OCI-LY3 (cell line): Measurements from ENCODE around the gene GREM2.
A peak's percentile ranks its signal among the peaks of the same experiment; 100 is the strongest.

ENCODE experiments used
- H2AFZ ChIP-seq: fragments of 200-600, 300-600 bp; shearing (Covaris generic); 2 replicates; pipeline ENCODE4 v1.6.0; 2014; ENCODE audit warnings: antibody characterized with exemption, low read depth, low read length
- H3K27ac ChIP-seq: fragments of 200-600, 300-600 bp; sonication (generic); 2 replicates; pipeline ENCODE4 v1.5.1; 2014; ENCODE audit warnings: mild to moderate bottlenecking, low read length, moderate library complexity, mixed read lengths
- H3K27me3 ChIP-seq: fragments of 200-600, 300-600 bp; sonication (generic); 2 replicates; pipeline ENCODE4 v1.6.1; 2014; ENCODE audit warnings: low read depth, low read length, mixed read lengths
- H3K36me3 ChIP-seq: fragments of 200-600, 300-600 bp; sonication (generic); replicated peaks from 2 replicates; pipeline ENCODE3; 2014; ENCODE audit warnings: low read depth, low read length, mixed read lengths
- H3K4me1 ChIP-seq: fragments of 300-600, 200-600 bp; sonication (generic); 2 replicates; pipeline ENCODE4 v1.6.1; 2014; ENCODE audit warnings: low read length, mixed read lengths
- H3K4me2 ChIP-seq: fragments of 200-600, 300-600 bp; sonication (generic); 2 replicates; pipeline ENCODE4 v1.6.1; 2014; ENCODE audit warnings: low read length, mixed read lengths
- H3K4me3 ChIP-seq: fragments of 300-600, 200-600 bp; sonication (generic); 2 replicates; pipeline ENCODE4 v1.5.1; 2014; ENCODE audit warnings: antibody characterized with exemption, mild to moderate bottlenecking, low read length, moderate library complexity
- H3K79me2 ChIP-seq: fragments of 300-600, 200-600 bp; shearing (Covaris generic); 2 replicates; pipeline ENCODE4 v1.6.1; 2014; ENCODE audit warnings: mild to moderate bottlenecking, low read length, mixed read lengths
- H3K9ac ChIP-seq: fragments of 300-600, 200-600 bp; shearing (Covaris generic); 2 replicates; pipeline ENCODE4 v1.6.0; 2014; ENCODE audit warnings: mild to moderate bottlenecking, low read length, moderate library complexity
- H3K9me3 ChIP-seq: fragments of 200-600, 300-600 bp; shearing (Covaris generic); 2 replicates; pipeline ENCODE4 v1.6.1; 2014; ENCODE audit warnings: low read length, mixed read lengths; ENCODE audit not compliant: insufficient read depth
- H4K20me1 ChIP-seq: fragments of 200-600, 300-600 bp; sonication (generic); 2 replicates; pipeline ENCODE4 v1.6.1; 2016; ENCODE audit warnings: low read length, mixed read lengths; ENCODE audit not compliant: insufficient read depth
- CTCF ChIP-seq: fragments of 200-600, 300-600 bp; sonication (generic); IDR thresholded peaks from 2 replicates; pipeline ENCODE4 v1.5.1; 2014; ENCODE audit warnings: antibody characterized with exemption, low read length, low read depth
- EZH2phosphoT487 ChIP-seq: fragments of 200-600 bp; shearing (Covaris generic); IDR thresholded peaks from 2 replicates; pipeline ENCODE4 v1.6.1; 2018; ENCODE audit warnings: antibody characterized with exemption, mixed run types, low read depth

GREM2 gene

GRCh38 chr1:240602189-240602588, 9.8 kb downstream of the GREM2 start:
- Histone ChIP-seq H3K36me3 (no peaks in the 10 kb centered on the region), H3K4me2 (no peak overlapping the region), H3K27me3 (peaks cover 15% of the 10 kb centered on the region), H2AFZ (no peak overlapping the region), H3K27ac (no peak overlapping the region), H3K9ac (no peak overlapping the region), H3K9me3 (no peaks in the 10 kb centered on the region), H3K4me1 (peaks cover 10% of the 10 kb centered on the region), H4K20me1 (no peaks in the 10 kb centered on the region), H3K79me2 (no peaks in the 10 kb centered on the region), H3K4me3 (no peak overlapping the region)
- TF ChIP-seq CTCF, result peak; percentile 46
- TF ChIP-seq EZH2phosphoT487, result no peak

GRCh38 chr1:240599830-240600229, 12.1 kb downstream of the GREM2 start:
- no peak overlapping the region for H3K27ac ChIP-seq
- peaks cover 22% of the 10 kb centered on the region for H3K27me3 ChIP-seq
- no peaks in the 10 kb centered on the region for H4K20me1 ChIP-seq
- no peak overlapping the region for H3K4me3 ChIP-seq
- no peaks in the 10 kb centered on the region for H3K4me1 ChIP-seq
- H3K9ac ChIP-seq, result no peak overlapping the region
- TF ChIP-seq EZH2phosphoT487, result no peak
- no peak for TF ChIP-seq CTCF
- no peaks in the 10 kb centered on the region for H3K9me3 ChIP-seq
- no peak overlapping the region for H3K4me2 ChIP-seq
- no peak overlapping the region for H2AFZ ChIP-seq
- H3K36me3 ChIP-seq, result no peaks in the 10 kb centered on the region
- no peaks in the 10 kb centered on the region for H3K79me2 ChIP-seq

GRCh38 chr1:240599299-240599698, 12.7 kb downstream of the GREM2 start:
- Histone ChIP-seq H3K4me1 (no peaks in the 10 kb centered on the region), H3K4me3 (no peak overlapping the region), H3K36me3 (no peaks in the 10 kb centered on the region), H2AFZ (no peak overlapping the region), H3K27ac (no peak overlapping the region), H3K4me2 (no peak overlapping the region), H3K9ac (no peak overlapping the region), H3K79me2 (no peaks in the 10 kb centered on the region), H4K20me1 (no peaks in the 10 kb centered on the region), H3K9me3 (no peaks in the 10 kb centered on the region), H3K27me3 (peaks cover 22% of the 10 kb centered on the region)
- TF ChIP-seq EZH2phosphoT487 (no peak), CTCF (no peak)

GRCh38 chr1:240598216-240599001, 13.5 kb downstream of the GREM2 start:
- H3K9me3 ChIP-seq, result no peaks in the 10 kb centered on the region
- no peaks in the 10 kb centered on the region for H3K36me3 ChIP-seq
- H3K27me3 ChIP-seq, result peaks cover 22% of the 10 kb centered on the region
- no peak overlapping the region for H3K4me2 ChIP-seq
- TF ChIP-seq EZH2phosphoT487 (no peak), CTCF (no peak)
- no peaks in the 10 kb centered on the region for H3K79me2 ChIP-seq
- no peak overlapping the region for H2AFZ ChIP-seq
- no peak overlapping the region for H3K27ac ChIP-seq
- H4K20me1 ChIP-seq, result no peaks in the 10 kb centered on the region
- H3K9ac ChIP-seq, result no peak overlapping the region
- no peaks in the 10 kb centered on the region for H3K4me1 ChIP-seq
- no peak overlapping the region for H3K4me3 ChIP-seq
